ENCODE measurements around the gene OSBPL8. TPM values are rescaled to one million over a fixed set of nuclear protein-coding genes. Genes with fewer than 3 reads are reported as not detected.
A peak's percentile ranks its signal among the peaks of the same experiment; 100 is the strongest.

OSBPL8 gene
- total RNA-seq, 1 experiment from 2014 or later: 81.7 TPM

DNA sequence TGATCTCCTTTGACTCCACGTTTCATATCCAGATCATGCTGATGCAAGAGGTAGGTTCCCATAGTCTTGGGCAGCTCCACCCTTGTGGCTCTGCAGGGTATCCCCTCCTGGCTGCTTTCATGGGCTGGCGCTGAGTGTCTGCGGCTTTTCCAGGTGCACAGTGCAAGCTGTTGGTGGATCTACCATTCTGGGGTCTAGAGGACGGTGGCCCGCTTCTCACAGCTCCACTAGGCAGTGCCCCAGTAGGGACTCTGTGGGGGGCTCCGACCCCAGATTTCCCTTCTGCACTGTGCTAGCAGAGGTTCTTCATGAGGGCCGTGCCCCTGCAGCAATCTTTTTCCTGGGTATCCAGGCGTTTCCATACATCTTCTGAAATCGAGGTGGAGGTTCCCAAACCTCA, 199.3 kb downstream of the OSBPL8 start (continued):
- TF ChIP-seq, protein P1, sequence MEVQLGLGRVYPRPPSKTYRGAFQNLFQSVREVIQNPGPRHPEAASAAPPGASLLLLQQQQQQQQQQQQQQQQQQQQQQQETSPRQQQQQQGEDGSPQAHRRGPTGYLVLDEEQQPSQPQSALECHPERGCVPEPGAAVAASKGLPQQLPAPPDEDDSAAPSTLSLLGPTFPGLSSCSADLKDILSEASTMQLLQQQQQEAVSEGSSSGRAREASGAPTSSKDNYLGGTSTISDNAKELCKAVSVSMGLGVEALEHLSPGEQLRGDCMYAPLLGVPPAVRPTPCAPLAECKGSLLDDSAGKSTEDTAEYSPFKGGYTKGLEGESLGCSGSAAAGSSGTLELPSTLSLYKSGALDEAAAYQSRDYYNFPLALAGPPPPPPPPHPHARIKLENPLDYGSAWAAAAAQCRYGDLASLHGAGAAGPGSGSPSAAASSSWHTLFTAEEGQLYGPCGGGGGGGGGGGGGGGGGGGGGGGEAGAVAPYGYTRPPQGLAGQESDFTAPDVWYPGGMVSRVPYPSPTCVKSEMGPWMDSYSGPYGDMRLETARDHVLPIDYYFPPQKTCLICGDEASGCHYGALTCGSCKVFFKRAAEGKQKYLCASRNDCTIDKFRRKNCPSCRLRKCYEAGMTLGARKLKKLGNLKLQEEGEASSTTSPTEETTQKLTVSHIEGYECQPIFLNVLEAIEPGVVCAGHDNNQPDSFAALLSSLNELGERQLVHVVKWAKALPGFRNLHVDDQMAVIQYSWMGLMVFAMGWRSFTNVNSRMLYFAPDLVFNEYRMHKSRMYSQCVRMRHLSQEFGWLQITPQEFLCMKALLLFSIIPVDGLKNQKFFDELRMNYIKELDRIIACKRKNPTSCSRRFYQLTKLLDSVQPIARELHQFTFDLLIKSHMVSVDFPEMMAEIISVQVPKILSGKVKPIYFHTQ (CRISPR knock-in tag; IDR thresholded peaks at IDR 0.05): no peak
- no peak for TF ChIP-seq NR1H2 (CRISPR knock-in tag; IDR thresholded peaks at IDR 0.05)

DNA sequence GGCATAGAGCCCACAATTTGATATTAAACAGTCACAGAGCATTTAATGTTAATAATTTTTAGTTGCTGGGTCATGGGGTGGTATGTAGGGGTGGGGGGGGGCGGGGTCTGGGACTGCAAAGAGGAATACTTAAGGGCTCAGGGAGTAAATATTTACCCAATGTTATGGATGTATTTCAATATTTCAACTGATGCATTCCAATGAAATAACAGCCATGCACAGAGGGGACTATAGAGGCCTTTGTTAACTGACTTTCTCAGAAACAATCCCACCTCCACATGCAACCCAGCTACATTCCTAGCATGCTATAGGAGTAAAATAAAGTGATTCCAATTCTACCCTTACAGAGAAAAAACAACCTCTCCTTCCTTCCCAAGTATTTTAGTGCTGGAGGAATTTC, 203.5 kb downstream of the OSBPL8 start:
- Mint-ChIP-seq H3K4me1 (no peaks in the 10 kb centered on the region), H3K4me3 (no peak overlapping the region), H3K27me3 (ENCODE audit: low read depth) (no peaks in the 10 kb centered on the region), H3K9me3 (no peaks in the 10 kb centered on the region), H3K27ac (no peak overlapping the region), H3K36me3 (peaks cover 14% of the 10 kb centered on the region)
- POLR2A ChIA-PET: no interaction called here
- TF ChIP-seq, protein P2, sequence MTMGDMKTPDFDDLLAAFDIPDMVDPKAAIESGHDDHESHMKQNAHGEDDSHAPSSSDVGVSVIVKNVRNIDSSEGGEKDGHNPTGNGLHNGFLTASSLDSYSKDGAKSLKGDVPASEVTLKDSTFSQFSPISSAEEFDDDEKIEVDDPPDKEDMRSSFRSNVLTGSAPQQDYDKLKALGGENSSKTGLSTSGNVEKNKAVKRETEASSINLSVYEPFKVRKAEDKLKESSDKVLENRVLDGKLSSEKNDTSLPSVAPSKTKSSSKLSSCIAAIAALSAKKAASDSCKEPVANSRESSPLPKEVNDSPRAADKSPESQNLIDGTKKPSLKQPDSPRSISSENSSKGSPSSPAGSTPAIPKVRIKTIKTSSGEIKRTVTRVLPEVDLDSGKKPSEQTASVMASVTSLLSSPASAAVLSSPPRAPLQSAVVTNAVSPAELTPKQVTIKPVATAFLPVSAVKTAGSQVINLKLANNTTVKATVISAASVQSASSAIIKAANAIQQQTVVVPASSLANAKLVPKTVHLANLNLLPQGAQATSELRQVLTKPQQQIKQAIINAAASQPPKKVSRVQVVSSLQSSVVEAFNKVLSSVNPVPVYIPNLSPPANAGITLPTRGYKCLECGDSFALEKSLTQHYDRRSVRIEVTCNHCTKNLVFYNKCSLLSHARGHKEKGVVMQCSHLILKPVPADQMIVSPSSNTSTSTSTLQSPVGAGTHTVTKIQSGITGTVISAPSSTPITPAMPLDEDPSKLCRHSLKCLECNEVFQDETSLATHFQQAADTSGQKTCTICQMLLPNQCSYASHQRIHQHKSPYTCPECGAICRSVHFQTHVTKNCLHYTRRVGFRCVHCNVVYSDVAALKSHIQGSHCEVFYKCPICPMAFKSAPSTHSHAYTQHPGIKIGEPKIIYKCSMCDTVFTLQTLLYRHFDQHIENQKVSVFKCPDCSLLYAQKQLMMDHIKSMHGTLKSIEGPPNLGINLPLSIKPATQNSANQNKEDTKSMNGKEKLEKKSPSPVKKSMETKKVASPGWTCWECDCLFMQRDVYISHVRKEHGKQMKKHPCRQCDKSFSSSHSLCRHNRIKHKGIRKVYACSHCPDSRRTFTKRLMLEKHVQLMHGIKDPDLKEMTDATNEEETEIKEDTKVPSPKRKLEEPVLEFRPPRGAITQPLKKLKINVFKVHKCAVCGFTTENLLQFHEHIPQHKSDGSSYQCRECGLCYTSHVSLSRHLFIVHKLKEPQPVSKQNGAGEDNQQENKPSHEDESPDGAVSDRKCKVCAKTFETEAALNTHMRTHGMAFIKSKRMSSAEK (CRISPR knock-in tag; IDR thresholded peaks at IDR 0.05; ENCODE audit: borderline replicate concordance): no peak
- no peak for TF ChIP-seq ELF4 (CRISPR knock-in tag; IDR thresholded peaks at IDR 0.05; ENCODE audit: low read depth)
- TF ChIP-seq, protein P3, sequence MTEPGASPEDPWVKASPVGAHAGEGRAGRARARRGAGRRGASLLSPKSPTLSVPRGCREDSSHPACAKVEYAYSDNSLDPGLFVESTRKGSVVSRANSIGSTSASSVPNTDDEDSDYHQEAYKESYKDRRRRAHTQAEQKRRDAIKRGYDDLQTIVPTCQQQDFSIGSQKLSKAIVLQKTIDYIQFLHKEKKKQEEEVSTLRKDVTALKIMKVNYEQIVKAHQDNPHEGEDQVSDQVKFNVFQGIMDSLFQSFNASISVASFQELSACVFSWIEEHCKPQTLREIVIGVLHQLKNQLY (CRISPR knock-in tag; IDR thresholded peaks at IDR 0.05): no peak
- TF ChIP-seq ZNF138 (CRISPR knock-in tag; conservative IDR thresholded peaks at IDR 0.05): no peak
- no peak for TF ChIP-seq ZNF396 (CRISPR knock-in tag; IDR thresholded peaks at IDR 0.05; ENCODE audit: borderline replicate concordance)
- TF ChIP-seq, protein P4, sequence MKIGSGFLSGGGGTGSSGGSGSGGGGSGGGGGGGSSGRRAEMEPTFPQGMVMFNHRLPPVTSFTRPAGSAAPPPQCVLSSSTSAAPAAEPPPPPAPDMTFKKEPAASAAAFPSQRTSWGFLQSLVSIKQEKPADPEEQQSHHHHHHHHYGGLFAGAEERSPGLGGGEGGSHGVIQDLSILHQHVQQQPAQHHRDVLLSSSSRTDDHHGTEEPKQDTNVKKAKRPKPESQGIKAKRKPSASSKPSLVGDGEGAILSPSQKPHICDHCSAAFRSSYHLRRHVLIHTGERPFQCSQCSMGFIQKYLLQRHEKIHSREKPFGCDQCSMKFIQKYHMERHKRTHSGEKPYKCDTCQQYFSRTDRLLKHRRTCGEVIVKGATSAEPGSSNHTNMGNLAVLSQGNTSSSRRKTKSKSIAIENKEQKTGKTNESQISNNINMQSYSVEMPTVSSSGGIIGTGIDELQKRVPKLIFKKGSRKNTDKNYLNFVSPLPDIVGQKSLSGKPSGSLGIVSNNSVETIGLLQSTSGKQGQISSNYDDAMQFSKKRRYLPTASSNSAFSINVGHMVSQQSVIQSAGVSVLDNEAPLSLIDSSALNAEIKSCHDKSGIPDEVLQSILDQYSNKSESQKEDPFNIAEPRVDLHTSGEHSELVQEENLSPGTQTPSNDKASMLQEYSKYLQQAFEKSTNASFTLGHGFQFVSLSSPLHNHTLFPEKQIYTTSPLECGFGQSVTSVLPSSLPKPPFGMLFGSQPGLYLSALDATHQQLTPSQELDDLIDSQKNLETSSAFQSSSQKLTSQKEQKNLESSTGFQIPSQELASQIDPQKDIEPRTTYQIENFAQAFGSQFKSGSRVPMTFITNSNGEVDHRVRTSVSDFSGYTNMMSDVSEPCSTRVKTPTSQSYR (CRISPR knock-in tag; IDR thresholded peaks at IDR 0.05): no peak
- CTCF ChIA-PET: no interaction called here
- DNase-seq (ENCODE audit: low spot score): no peak
- ATAC-seq: peak; percentile 36; the same call in 1 of the 2 replicates

DNA sequence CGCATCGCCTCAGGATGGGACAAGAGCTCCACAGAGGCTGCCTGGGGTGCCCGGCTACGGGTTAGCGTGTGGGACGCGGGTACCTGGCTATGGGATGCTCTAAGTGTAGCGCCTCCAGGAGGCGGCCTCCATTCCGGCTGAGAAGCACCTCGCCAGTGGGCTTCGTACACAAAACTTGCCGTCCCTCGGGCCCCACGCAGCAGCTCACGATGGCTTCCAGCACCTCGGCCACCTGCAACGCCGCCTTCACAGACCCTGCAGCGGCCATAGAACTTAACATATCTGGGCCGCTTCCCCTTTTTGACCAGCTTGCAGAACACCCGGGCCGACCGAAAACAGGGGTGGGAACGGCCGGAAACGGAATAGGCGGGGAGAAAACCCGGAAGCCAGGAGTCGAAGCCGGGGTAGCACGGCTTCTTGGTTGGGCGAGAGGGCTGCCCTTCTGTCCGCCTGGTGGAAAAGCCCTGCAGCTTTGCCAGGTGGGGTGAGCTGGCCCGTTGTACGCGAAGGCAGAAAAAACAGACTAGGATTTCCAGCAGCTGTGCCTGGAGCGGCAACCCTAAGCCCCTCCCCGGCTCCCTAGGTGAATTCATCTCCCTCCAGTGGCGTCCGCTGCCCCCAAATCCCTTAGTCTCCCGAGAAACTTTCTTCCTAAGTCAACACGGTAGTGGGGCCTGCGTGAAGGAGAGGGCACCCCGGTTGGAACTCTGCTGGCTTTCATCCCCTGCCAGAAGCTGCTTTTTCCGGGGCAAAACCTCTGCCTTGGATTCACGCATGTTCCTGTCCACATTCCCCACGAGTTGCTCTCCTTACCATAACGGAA, 211.3 kb downstream of the OSBPL8 start, which contains the start of gene BBS10:
Gene BBS10 (minus strand): TSS at position 337 of the 823 bp plus-strand sequence. CDS start 57 bp downstream, at position 280.
- H3K36me3 Mint-ChIP-seq: no peaks in the 10 kb centered on the region
- H3K4me1 Mint-ChIP-seq: peaks cover 18% of the 10 kb centered on the region
- H3K27me3 Mint-ChIP-seq (ENCODE audit: low read depth): no peaks in the 10 kb centered on the region
- H3K27ac Mint-ChIP-seq: peak within 1 kb of the TSS; percentile 96
- DNase-seq (ENCODE audit: low spot score) (peak; percentile 88), ATAC-seq (peak; percentile 97)
- H3K4me3 Mint-ChIP-seq: peak within 1 kb of the TSS; percentile 89
- no peaks in the 10 kb centered on the region for H3K9me3 Mint-ChIP-seq
- CTCF ChIA-PET: interaction anchor here (0.7 to 1.8 kb wide), 13 partner anchors 10 to 822 kb away, joined by 3 to 7 read pairs (median 3); no protein-coding TSS in a partner anchor
- POLR2A ChIA-PET: interaction anchor here (0.6 to 0.8 kb wide), 2 partner anchors 10 to 36 kb away, joined by 3 to 6 read pairs; no protein-coding TSS in a partner anchor
- TF ChIP-seq, protein P2 (CRISPR knock-in tag; IDR thresholded peaks at IDR 0.05; ENCODE audit: borderline replicate concordance): no peak
- TF ChIP-seq SP1 (CRISPR knock-in tag; conservative IDR thresholded peaks at IDR 0.05): peak; percentile 60
- no peak for TF ChIP-seq NFATC4 (CRISPR knock-in tag; IDR thresholded peaks at IDR 0.05)
- TF ChIP-seq GRHL2 (CRISPR knock-in tag; IDR thresholded peaks at IDR 0.05; ENCODE audit: insufficient replicate concordance, severe bottlenecking): no peak
- TF ChIP-seq FOXP1 (CRISPR knock-in tag; IDR thresholded peaks at IDR 0.05; ENCODE audit: borderline replicate concordance): peak; percentile 84; the same call in 1 of the 2 replicates
- TF ChIP-seq, protein P5, sequence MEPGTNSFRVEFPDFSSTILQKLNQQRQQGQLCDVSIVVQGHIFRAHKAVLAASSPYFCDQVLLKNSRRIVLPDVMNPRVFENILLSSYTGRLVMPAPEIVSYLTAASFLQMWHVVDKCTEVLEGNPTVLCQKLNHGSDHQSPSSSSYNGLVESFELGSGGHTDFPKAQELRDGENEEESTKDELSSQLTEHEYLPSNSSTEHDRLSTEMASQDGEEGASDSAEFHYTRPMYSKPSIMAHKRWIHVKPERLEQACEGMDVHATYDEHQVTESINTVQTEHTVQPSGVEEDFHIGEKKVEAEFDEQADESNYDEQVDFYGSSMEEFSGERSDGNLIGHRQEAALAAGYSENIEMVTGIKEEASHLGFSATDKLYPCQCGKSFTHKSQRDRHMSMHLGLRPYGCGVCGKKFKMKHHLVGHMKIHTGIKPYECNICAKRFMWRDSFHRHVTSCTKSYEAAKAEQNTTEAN (CRISPR knock-in tag; IDR thresholded peaks at IDR 0.05): no peak

Measured in WTC11 (cell line).